Measurements from ENCODE around the gene DYSF.

DNA sequence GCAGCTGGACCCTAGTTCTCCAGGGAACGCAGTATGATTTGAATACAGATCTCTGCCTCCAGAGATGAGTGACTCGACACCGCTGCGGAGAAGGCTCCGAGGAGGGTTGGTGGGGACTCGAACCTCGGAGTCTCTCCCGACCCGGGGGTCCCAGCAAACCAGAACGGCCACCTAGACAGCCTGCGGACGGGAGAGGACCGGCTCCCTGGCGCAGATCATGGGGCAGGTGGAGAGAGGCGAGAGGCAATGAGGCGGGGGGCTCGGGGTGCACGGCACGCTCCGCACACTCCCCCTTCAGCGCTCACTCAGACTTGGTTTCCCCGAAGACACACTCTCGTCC is 12.6 kb downstream of the DYSF start:
- TF ChIP-seq, protein P1, sequence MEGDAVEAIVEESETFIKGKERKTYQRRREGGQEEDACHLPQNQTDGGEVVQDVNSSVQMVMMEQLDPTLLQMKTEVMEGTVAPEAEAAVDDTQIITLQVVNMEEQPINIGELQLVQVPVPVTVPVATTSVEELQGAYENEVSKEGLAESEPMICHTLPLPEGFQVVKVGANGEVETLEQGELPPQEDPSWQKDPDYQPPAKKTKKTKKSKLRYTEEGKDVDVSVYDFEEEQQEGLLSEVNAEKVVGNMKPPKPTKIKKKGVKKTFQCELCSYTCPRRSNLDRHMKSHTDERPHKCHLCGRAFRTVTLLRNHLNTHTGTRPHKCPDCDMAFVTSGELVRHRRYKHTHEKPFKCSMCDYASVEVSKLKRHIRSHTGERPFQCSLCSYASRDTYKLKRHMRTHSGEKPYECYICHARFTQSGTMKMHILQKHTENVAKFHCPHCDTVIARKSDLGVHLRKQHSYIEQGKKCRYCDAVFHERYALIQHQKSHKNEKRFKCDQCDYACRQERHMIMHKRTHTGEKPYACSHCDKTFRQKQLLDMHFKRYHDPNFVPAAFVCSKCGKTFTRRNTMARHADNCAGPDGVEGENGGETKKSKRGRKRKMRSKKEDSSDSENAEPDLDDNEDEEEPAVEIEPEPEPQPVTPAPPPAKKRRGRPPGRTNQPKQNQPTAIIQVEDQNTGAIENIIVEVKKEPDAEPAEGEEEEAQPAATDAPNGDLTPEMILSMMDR (IDR thresholded peaks at IDR 0.05) = no peak
- TF ChIP-seq POLR2A (IDR thresholded peaks at IDR 0.05) = no peak
